WI38 (cell line): ENCODE results near the gene GSTA2.
"Not testable (repeated sequence)": the region's sequence is repeated elsewhere in the genome, so short reads cannot be mapped to it uniquely, and the experiment has no call there.

Experiments
- H3K4me3 ChIP-seq: 2 replicates; pipeline ENCODE4 v1.5.1; 2011; ENCODE audit warnings: low read depth, mild to moderate bottlenecking, control low read depth, low read length
- TF ChIP-seq, protein P1 (sequence below): IDR thresholded peaks from 2 replicates; pipeline ENCODE4 v1.5.1; 2012; ENCODE audit warnings: low read depth, mild to moderate bottlenecking, control low read depth, low read length

GSTA2 gene

DNA sequence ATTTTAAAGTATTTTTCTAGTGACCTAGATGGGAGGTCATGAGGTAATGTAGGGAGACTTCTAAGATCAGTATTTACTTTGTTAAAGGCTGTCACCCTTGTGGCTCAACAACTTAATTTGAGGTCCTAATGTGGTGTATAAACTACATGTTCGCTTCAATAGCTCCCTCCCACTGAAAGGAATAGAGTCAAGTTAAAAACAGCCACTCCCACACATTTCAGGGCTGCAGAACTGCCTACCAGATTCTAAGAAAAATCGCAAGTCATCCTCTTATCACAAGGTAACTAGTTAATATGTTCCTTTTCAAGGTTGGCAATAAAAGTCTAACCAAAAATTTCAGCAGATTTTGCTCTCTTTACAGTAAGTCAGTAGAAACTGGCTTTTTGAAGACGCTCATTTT lies 25.2 kb upstream of the GSTA2 start:
- H3K4me3 ChIP-seq: no peak overlapping the region
- TF ChIP-seq, protein P1, sequence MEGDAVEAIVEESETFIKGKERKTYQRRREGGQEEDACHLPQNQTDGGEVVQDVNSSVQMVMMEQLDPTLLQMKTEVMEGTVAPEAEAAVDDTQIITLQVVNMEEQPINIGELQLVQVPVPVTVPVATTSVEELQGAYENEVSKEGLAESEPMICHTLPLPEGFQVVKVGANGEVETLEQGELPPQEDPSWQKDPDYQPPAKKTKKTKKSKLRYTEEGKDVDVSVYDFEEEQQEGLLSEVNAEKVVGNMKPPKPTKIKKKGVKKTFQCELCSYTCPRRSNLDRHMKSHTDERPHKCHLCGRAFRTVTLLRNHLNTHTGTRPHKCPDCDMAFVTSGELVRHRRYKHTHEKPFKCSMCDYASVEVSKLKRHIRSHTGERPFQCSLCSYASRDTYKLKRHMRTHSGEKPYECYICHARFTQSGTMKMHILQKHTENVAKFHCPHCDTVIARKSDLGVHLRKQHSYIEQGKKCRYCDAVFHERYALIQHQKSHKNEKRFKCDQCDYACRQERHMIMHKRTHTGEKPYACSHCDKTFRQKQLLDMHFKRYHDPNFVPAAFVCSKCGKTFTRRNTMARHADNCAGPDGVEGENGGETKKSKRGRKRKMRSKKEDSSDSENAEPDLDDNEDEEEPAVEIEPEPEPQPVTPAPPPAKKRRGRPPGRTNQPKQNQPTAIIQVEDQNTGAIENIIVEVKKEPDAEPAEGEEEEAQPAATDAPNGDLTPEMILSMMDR: no peak

DNA sequence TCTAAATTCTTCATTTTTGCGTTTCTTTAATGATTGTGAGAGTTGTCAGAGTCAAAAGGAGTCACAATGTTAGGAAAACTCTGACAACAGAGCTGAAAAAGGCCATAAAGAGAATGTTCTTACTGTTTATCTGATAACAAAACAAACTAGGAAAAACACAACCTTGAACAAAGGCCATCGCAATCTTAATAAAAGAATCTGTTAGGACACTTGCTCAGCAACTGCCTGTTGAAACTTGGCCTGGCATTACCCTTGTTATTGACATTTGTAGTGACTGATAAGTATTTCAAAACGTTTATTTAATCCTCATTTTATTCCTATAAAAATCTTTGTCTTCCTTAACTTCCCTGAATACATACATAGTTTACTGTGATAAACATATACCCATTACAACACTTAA lies 24.6 kb upstream of the GSTA2 start:
- no peak overlapping the region for H3K4me3 ChIP-seq
- TF ChIP-seq, protein P1: no peak

DNA sequence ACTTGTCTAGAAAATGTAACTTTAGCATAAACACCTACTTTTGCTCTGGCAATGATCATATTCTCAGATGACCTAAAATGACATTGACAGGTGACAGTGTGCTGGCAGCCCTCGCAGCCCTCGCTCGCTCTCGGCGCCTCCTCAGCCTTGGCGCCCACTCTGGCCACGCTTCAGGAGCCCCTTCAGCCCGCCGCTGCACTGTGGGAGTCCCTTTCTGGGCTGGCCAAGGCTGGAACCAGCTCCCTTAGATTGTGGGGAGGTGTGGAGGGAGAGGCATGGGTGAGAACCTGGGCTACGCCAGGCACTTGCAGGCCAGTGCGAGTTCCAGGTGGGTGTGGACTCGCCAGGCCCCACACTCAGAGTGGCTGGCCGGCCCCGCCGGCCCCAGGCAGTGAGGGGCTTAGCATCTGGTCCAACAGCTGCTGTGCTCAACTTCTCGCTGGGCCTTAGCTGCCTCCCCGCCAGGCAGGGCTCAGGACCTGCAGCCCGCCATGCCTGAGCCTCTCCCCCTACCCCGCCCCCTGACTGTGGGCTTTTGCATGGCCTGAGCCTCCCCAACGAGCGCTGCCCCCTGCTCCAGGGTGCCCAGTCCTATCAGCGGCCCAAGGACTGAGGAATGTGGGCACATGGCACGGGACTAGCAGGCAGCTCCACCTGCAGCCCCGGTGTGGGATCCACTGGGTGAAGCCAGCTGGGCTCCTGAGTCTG lies 23.1 kb upstream of the GSTA2 start:
- TF ChIP-seq, protein P1: no peak
- H3K4me3 ChIP-seq: no peak overlapping the region

DNA sequence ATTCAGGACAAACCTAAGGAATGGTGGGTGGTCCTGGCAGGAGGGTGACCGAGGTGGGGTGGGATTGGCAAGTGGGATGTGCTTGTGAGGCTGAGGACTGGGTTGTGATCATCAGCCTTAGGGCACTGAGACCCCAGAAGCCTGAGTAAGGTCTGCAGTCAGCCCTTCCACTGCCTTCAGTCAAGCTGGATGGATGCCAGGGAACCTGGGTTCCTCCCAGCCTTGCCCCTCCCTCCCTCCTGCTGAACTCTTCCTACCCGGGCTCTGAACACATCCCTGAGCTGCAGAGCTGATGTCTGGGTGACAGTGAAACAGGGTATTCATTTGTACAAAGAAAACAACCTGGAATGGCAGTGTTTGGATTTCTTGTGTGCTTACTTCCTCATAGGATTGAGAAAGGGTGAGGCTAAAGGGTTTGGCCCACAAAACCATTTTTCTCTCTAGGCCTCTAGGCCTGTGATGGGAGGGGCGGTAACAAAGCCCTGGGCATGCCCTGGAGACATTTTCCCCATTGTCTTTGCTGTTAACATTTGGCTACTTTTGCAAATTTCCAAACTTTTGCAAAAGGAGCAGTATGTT lies 19.5 kb upstream of the GSTA2 start:
- not testable (repeated sequence) for H3K4me3 ChIP-seq

DNA sequence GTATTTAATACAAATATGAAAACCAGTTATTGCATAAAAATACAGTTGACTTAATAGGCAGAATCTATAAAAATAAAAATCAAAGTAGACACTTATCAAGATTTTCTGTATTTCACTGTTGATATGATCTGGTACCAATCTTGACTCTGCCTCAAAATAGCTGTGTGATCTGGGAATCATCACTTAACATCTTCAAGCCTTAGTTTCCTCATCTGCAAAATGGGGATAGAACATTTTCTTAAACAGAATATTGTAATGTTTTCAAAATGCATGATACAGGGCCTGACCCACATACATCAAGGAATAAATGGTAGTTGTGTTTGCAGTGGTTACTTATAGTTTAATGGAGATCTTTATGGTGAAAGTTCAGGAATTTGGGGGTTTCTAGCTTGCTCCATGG lies 18.9 kb upstream of the GSTA2 start:
- H3K4me3 ChIP-seq: not testable (repeated sequence)

DNA sequence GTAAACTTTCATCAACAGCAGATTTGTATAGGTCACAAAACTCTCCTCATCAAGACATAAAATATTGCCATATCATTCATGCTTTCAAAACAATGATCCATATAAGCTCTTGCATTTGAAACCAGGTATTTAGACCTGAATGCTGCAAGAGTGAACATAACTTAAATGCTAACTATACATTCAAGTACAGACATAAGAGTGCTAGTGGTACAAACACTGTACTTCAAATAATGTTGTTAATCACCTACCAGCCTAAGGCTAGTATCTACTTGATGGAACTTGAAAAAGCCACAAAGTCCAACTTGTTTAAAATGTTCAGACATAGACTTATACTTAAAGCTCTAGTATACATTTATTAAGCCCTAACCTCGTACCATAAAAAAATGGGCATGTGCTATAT lies 16.0 kb upstream of the GSTA2 start:
- TF ChIP-seq, protein P1: no peak
- H3K4me3 ChIP-seq: no peak overlapping the region

DNA sequence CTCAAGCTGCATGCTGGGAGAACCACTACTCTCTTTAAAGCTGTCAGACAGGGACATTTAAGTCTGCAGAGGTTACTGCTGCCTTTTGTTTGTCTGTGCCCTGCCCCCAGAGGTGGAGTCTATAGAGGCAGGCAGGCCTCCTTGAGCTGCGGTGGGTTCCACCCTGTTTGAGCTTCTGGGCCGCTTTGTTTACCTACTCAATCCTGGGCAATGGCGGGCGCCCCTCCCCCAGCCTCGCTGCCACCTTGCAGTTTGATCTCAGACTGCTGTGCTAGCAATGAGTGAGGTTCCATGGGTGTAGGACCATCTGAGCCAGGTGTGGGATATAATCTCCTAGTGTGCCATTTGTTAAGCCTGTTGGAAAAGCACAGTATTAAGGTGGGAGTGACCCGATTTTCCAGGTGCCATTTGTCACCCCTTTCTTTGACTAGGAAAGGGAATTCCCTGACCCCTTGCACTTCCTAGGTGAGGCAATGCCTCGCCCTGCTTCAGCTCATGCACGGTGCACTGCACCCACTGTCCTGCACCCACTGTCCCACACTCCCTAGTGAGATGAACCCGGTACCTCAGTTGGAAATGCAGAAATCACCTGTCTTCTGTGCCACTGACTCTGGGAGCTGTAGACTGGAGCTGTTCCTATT lies 13.6 kb upstream of the GSTA2 start:
- not testable (repeated sequence) for H3K4me3 ChIP-seq

DNA sequence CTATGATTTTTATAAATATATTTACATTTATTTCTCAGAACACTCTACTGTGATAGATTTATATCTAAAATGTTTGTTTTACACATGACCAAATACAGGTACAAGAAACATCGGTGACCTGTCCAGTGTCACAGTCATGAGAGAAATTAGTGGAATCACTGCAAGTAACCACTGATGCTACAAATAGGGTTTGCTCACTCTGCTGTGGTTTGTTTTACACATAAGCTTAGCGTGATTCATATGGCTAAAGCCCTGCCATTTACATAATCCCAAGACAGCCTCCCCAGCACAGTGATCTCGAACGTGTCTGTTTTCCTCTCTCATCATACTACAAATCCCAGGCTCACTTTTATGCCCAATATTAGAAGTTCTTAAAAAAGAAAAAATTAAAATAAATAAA lies 6.1 kb upstream of the GSTA2 start:
- H3K4me3 ChIP-seq: not testable (repeated sequence)

DNA sequence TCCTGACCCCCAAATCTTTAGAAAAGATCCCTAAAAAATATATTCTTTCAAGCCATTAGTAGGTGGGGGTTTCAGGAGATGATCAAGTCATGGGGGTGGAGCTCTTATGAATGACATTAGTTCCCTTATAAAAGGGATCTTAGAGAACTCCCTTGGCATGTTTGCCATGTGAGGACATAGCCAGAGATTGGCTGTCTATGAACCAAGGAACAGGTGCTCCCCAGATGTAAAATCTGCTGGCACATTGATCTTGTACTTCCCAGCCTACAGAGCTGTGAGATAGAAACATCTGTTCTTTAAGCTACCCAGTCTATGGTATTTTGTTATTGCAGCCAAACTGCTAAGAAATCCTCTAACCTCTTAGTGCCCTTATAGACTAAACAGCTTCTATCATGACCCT lies 4.4 kb upstream of the GSTA2 start:
- not testable (repeated sequence) for H3K4me3 ChIP-seq

DNA sequence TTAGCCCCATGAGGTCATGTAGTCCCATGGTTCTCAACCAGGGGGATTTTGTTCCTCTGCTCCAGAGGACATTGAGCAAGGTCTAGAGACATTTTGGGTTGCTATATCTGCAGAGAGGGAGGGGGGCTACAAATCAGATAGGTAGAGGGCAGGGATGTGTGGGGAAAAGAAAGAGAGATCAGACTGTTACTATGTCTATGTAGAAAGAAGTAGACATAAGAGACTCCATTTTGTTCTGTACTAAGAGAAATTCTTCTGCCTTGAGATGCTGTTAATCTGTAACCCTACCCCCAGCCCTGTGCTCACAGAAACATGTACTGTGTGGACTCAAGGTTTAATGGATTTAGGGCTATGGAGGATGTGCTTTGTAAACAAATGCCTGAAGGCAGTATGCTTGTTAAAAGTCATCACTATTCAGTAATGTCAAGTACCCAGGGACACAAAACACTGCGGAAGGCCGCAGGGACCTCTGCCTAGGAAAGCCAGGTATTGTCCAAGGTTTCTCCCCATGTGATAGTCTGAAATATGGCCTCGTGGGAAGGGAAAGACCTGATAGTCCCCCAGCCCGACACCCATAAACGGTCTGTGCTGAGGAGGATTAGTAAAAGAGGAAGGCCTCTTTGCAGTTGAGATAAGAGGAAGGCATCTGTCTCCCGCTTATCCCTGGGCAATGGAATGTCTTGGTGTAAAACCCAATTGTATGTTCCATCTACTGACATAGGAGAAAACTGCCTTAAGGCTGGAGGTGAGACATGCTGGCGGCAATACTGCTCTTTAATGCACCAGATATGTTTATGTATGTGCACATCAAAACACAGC lies 1.4 kb downstream of the GSTA2 start:
- H3K4me3 ChIP-seq: not testable (repeated sequence)
